Prostate gland (tissue), 2 donors: ENCODE data around the gene LYZL1. TPM values are rescaled to one million over a fixed set of nuclear protein-coding genes. Genes with fewer than 3 reads are reported as not detected.

ENCODE experiments used
- DNase-seq: peaks from one replicate; pipeline ENCODE4 v3.0.0-alpha.2; 2019; ENCODE audit warnings: low spot score
- H3K27ac ChIP-seq, 2 donors: fragments of 200-600 bp; sonication (generic); 2 replicates each; pipeline ENCODE4 v1.5.1; 2017 to 2019
- H3K27me3 ChIP-seq: fragments of 200-600 bp; sonication (generic); replicated peaks from 2 replicates; pipeline ENCODE4 v1.5.1; 2019; ENCODE audit not compliant: insufficient read depth
- H3K36me3 ChIP-seq, 2 donors: fragments of 200-600 bp; sonication (generic); 1 replicate in 1 of 2; 2 replicates in 1 of 2; pipeline versions ENCODE4 v1.5.1 to v1.8.1; 2017 to 2019
- H3K4me1 ChIP-seq: fragments of 200-600 bp; sonication (generic); replicated peaks from 2 replicates; pipeline ENCODE4 v1.5.1; 2019
- H3K4me3 ChIP-seq, 2 donors: fragments of 200-600 bp; sonication (generic); 2 replicates each; pipeline ENCODE4 v1.5.1; 2017 to 2019
- H3K9me3 ChIP-seq: fragments of 200-600 bp; sonication (generic); 2 replicates; pipeline ENCODE4 v1.5.1; 2017
- CTCF ChIP-seq, 4 experiments: fragments of 200-600 bp in 2 of 4; fragments of 450-650 bp in 2 of 4; sonication (generic) in 2 of 4; IDR thresholded peaks; 1 replicate in 3 of 4; 2 replicates in 1 of 4; pipeline ENCODE4 v1.5.1; 2016 to 2019; ENCODE audit warnings: antibody characterized with exemption in 4 of 4, mild to moderate bottlenecking in 2 of 4, moderate library complexity in 2 of 4
- POLR2A ChIP-seq: fragments of 450-650 bp; IDR thresholded peaks from one replicate; pipeline ENCODE4 v1.6.1; 2016; ENCODE audit warnings: antibody characterized with exemption, mild to moderate bottlenecking
- POLR2AphosphoS5 ChIP-seq: sonication (generic); formaldehyde crosslinking; IDR thresholded peaks from one replicate; pipeline ENCODE4 v1.6.1; 2017; ENCODE audit warnings: antibody characterized with exemption
- WGBS: methylation state at CpG from one replicate; pipeline ENCODE4 v1.1.5; 2018; 5-methylcytosine and 5-hydroxymethylcytosine counted together
- intact Hi-C: fragments of 100-400 bp; cut with DNase I; formaldehyde crosslinking; loops from one replicate; pipeline ENCODE4 v1.14.2; 2022
- total RNA-seq, 2 donors: library from RNA; depleted of rRNA; stranded (reverse); fragments of >200 nt; gene quantifications; one replicate each; pipeline ENCODE4 v1.1.0, GENCODE V29; 2016

The LYZL1 gene
- total RNA-seq, 2 donors from 2014 or later: 9.5 TPM; not detected in 1

DNA sequence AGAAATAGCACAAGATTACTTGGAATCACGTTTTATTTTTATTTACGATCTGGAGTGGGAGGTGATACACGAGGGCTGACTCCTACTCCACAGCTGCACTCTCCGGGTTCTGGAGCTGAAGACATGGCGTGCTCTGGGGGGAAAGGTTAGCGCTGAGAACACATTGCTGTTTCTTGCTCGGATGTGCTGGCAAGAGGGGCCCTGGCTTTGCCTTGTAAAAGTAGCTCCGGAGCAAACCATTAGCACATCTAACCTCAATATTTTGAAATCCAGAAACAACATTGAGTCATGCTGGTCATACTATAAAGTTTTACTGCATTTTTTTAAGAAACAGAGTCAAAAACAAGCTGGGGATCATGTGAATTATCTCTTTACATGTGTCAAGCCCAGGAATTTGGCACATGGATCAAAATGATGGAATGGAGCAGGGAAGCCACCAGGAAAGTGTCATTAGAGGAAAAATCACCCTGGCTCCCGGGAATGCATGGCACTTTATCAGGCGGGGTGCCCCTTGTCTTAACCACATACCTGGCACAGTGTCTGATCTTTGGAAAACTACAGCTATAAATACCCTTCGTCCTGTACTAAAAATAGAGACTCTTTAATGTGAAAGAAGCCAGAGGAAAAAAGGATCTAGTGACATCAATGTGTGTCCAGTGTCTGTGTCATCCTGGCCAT, 31.6 kb upstream of the LYZL1 start:
- TF ChIP-seq POLR2AphosphoS5: peak; percentile 76
- no peak for TF ChIP-seq POLR2A
- Histone ChIP-seq H3K4me3 (no peak overlapping the region), H3K4me1 (no peaks in the 10 kb centered on the region), H3K36me3 (no peaks in the 10 kb centered on the region), H3K27me3 (peaks cover 3% of the 10 kb centered on the region), H3K9me3 (no peaks in the 10 kb centered on the region), H3K27ac (no peak overlapping the region)
- intact Hi-C loops: no loop called here
- DNase-seq: peak; percentile 62
- WGBS: 13% methylated on average over 11 of the region's 11 CpGs

DNA sequence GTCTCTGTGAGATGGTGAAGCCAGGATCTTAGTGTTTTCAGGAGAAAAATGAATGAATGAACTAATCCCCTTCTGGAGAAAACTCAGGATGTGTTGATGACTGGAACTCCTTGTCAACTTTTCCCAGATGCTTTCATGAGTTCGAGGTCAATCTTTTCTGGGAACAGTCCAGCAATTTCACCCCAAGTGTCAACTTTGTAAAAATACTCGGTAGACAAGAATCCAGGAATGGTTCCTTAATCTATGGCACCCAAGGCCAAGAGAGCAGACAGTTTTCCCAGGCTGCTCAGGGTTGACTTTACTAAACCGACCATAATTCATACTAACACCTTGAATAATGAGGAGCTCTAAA, 31.1 kb upstream of the LYZL1 start:
- no peaks in the 10 kb centered on the region for H3K36me3 ChIP-seq
- WGBS: 33% methylated on average over 3 of the region's 3 CpGs
- H3K27ac ChIP-seq: no peak overlapping the region
- no peaks in the 10 kb centered on the region for H3K27me3 ChIP-seq
- H3K4me3 ChIP-seq: no peak overlapping the region
- no peaks in the 10 kb centered on the region for H3K4me1 ChIP-seq
- intact Hi-C loops: no loop called here
- no peaks in the 10 kb centered on the region for H3K9me3 ChIP-seq
- DNase-seq: no peak
- TF ChIP-seq POLR2AphosphoS5 (no peak), CTCF (IDR thresholded peaks at IDR 0.05) (no peak), POLR2A (no peak)

DNA sequence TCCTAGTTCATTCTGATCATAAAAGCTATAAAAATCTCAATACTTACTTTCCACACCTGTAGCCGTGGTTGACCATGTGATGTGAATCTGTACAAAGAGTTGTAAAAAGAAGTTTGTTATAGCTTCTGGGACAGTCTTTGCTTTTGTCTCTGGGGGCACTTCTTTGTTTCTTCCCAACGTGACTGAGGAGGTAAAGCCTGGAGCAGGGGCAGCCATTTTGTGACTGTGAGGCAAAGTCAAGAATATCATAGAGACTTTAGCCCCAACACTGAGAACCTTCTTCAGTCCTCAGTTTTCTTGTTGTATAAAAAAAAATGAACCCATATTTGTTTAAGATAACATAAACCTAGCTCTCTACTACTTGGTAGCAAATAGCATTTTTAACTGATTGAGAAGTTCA, 29.4 kb upstream of the LYZL1 start:
- intact Hi-C loops: no loop called here

GRCh38 chr10:29263506-29263905, 25.4 kb upstream of the LYZL1 start:
- TF ChIP-seq POLR2A: no peak
- no peak for TF ChIP-seq CTCF (IDR thresholded peaks at IDR 0.05)
- no peak for TF ChIP-seq POLR2AphosphoS5
- Histone ChIP-seq H3K4me3 (no peak overlapping the region), H3K4me1 (no peaks in the 10 kb centered on the region), H3K9me3 (no peaks in the 10 kb centered on the region), H3K36me3 (no peaks in the 10 kb centered on the region), H3K27me3 (no peaks in the 10 kb centered on the region), H3K27ac (no peak overlapping the region)
- WGBS: 98% methylated on average over 8 of the region's 8 CpGs
- intact Hi-C loops: no loop called here
- no peak for DNase-seq

More for the DNA sequence above, 29.4 kb upstream of the LYZL1 start:
- H3K36me3 ChIP-seq: no peaks in the 10 kb centered on the region
- H3K9me3 ChIP-seq: no peaks in the 10 kb centered on the region
- no peak overlapping the region for H3K4me3 ChIP-seq
- H3K27ac ChIP-seq: no peak overlapping the region
- H3K4me1 ChIP-seq: no peaks in the 10 kb centered on the region
- DNase-seq: no peak
- TF ChIP-seq CTCF (IDR thresholded peaks at IDR 0.05) (no peak), POLR2AphosphoS5 (no peak), POLR2A (no peak)
- no peaks in the 10 kb centered on the region for H3K27me3 ChIP-seq
- WGBS: 94% methylated on average over 2 of the region's 2 CpGs

DNA sequence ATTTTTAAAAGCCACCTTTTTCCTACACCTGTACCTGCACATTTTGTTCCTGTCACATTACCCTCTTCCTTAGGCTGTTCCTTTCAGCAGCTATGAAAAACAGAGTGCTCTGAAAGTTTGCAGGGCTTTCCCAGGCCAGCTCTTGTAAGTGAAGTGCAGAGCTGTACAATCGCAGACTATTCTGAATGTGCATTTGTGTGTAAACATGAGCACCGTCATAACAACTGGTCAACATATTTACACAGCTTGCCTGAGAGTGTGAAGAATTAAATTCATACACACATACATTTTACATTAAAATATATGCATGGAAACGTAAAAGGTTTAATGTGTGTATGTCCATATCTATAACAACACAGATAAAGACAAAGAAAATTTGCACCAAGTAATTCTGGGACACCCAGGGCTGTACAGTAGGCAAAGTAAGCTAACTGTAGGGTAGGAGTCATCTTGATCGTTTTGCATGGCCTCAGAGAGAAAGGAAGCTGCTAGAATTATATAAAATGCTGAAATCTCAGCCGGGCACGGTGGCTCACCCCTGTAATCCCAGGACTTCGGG, 23.6 kb upstream of the LYZL1 start:
- H3K27ac ChIP-seq: no peak overlapping the region
- TF ChIP-seq CTCF (IDR thresholded peaks at IDR 0.05) (no peak), POLR2A (no peak), POLR2AphosphoS5 (no peak)
- H3K9me3 ChIP-seq: no peaks in the 10 kb centered on the region
- WGBS: 92% methylated on average over 7 of the region's 7 CpGs
- no peaks in the 10 kb centered on the region for H3K36me3 ChIP-seq
- intact Hi-C loops: no loop called here
- no peaks in the 10 kb centered on the region for H3K27me3 ChIP-seq
- no peaks in the 10 kb centered on the region for H3K4me1 ChIP-seq
- DNase-seq: no peak
- H3K4me3 ChIP-seq: no peak overlapping the region
